ENCODE data around the gene GPD1L.

GPD1L gene

GRCh38 chr3:32117320-32117719 is 10.9 kb downstream of the GPD1L start:
- TF ChIP-seq CTCF (IDR thresholded peaks at IDR 0.05; ENCODE audit: low read depth, low read length) = no peak
- DNase-seq (ENCODE audit: extremely low read depth, low read depth) = no peak

- DNase-seq (ENCODE audit: extremely low read depth, low read depth) = no peak
- no peak for TF ChIP-seq CTCF (IDR thresholded peaks at IDR 0.05; ENCODE audit: low read depth, low read length)
Measured at GRCh38 chr3:32118215-32118614, 11.8 kb downstream of the GPD1L start.

GRCh38 chr3:32120471-32120870 is 14.1 kb downstream of the GPD1L start:
- no peak for DNase-seq (ENCODE audit: extremely low read depth, low read depth)

GRCh38 chr3:32121137-32121536 is 14.7 kb downstream of the GPD1L start:
- DNase-seq (ENCODE audit: extremely low read depth, low read depth) = no peak
- TF ChIP-seq CTCF (IDR thresholded peaks at IDR 0.05; ENCODE audit: low read depth, low read length) = no peak

More at GRCh38 chr3:32120471-32120870, 14.1 kb downstream of the GPD1L start:
- TF ChIP-seq CTCF (IDR thresholded peaks at IDR 0.05; ENCODE audit: low read depth, low read length) = no peak

GRCh38 chr3:32123620-32124019 is 17.2 kb downstream of the GPD1L start:
- DNase-seq (ENCODE audit: extremely low read depth, low read depth) = no peak
- TF ChIP-seq CTCF (IDR thresholded peaks at IDR 0.05; ENCODE audit: low read depth, low read length) = no peak

GRCh38 chr3:32125012-32125411 is 18.6 kb downstream of the GPD1L start:
- no peak for DNase-seq (ENCODE audit: extremely low read depth, low read depth)
- TF ChIP-seq CTCF (IDR thresholded peaks at IDR 0.05; ENCODE audit: low read depth, low read length) = no peak

DNA sequence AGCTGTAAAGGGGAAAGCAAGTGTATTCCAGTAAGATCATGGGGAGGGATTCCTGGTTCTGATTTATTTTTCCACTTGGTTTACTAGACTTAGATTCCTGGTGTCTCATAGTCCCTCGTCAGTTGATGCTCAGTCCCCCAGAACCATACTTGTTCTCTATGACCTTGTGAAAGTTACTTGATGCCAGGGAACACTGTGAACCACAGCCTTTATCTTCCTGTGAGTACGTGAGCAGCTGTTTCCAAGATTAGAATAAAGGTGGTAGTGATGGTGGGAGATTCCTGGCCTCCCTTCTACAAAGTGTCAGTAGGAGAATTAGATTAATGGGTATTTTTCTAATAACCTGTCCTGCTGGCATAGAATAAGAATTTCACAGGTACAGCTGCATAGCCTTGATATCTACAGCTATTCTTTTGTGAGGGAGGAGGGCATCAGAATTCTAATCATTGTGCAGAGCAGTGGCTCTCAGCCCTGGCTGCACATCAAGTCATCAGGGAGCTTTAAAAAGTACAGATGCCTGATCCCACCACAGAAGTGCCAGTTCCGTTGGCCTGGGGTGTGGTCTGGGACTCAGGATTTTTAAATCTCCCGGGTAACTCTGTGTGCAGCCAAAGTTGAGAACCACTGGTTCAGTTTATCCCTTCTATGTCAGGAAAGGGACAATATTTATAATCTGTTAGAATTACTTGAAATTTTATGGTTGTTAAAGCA is 20.0 kb downstream of the GPD1L start:
- no peak for TF ChIP-seq CTCF (IDR thresholded peaks at IDR 0.05; ENCODE audit: low read depth, low read length)
- DNase-seq (ENCODE audit: extremely low read depth, low read depth) = no peak
